ENCODE measurements around the gene PTRHD1. TPM values are rescaled to one million over a fixed set of nuclear protein-coding genes. Genes with fewer than 3 reads are reported as not detected.

The PTRHD1 gene
- total and polyA plus RNA-seq, 8 donors, result 8.2 to 16.0 (median 11.9) TPM

- intact Hi-C loops (cut with DNase I), result loop anchor here in 1 of 3 donors (10.0 kb wide), 1 partner anchor 303 kb away; no protein-coding TSS in a partner anchor
- no peaks in the 10 kb centered on the region for H3K27me3 ChIP-seq
- no peaks in the 10 kb centered on the region for H3K4me1 ChIP-seq
- H3K36me3 ChIP-seq, result no peaks in the 10 kb centered on the region
- FAIRE-seq (no peak), DNase-seq (peak; percentile 33 to 87 (median 68)), ATAC-seq (peak; percentile 73 to 87 (median 78))
- H3K4me3 ChIP-seq, result no peak overlapping the region
- H3K9me3 ChIP-seq, result no peaks in the 10 kb centered on the region
- no peak for TF ChIP-seq CTCF (IDR thresholded peaks at IDR 0.05)
- no peak overlapping the region for H3K27ac ChIP-seq
- WGBS, 2 donors, result 14 to 19% methylated on average over 14 of the region's 14 CpGs
Measured at GRCh38 chr2:24832073-24832461, 38.9 kb upstream of the PTRHD1 start.

DNA sequence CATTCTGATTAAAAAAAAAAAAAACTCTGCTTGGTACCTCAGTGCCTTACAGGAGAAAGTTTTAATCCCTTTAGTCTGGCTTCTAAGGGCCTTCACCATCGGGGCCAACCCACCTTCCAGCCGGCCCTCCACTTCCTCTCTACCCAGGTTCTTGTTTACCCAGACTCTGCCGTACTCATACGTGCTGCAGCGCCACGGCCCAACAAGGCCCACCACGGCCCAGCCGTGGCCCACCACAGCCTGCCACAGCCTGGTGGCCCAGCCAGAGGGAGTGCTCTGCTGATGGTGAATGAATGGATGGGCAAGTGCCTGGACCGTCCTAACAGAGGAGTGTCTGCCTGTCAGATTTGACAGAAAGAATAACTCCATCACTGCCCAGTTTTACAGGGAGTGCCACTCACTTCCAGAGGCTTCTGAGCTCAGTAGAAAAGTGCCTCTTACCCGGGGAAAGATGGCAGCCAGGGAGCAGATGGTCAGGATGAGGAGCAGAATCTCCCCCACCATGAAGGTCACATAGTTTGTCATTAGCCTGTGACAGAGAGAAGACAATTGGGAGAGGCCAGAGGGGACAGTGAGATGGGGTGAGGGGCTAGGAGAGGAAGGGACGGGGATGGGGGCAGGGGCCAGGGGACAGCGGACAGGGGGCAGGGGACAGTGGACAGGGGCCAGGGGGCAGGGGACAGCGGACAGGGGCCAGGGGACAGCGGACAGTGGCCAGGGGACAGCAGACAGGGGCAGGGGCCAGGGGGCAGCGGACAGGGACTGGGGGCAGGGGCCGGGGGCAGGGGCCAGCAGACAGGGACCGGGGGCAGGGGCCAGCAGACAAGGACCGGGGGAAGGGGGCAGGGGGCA is 38.3 kb upstream of the PTRHD1 start:
- Histone ChIP-seq H3K36me3 (no peaks in the 10 kb centered on the region), H3K4me1 (no peaks in the 10 kb centered on the region), H3K9me3 (no peaks in the 10 kb centered on the region), H3K27me3 (no peaks in the 10 kb centered on the region), H3K4me3 (no peak overlapping the region), H3K27ac (no peak overlapping the region)
- no peak for TF ChIP-seq CTCF (IDR thresholded peaks at IDR 0.05)
- no peak for FAIRE-seq
- ATAC-seq, result no peak
- intact Hi-C loops (cut with DNase I), result loop anchor here in 1 of 3 donors (10.0 kb wide), 1 partner anchor 303 kb away; no protein-coding TSS in a partner anchor
- no peak for DNase-seq
- 84 to 93% methylated on average over 15 to 18 of the region's 18 CpGs for WGBS, 2 donors

DNA sequence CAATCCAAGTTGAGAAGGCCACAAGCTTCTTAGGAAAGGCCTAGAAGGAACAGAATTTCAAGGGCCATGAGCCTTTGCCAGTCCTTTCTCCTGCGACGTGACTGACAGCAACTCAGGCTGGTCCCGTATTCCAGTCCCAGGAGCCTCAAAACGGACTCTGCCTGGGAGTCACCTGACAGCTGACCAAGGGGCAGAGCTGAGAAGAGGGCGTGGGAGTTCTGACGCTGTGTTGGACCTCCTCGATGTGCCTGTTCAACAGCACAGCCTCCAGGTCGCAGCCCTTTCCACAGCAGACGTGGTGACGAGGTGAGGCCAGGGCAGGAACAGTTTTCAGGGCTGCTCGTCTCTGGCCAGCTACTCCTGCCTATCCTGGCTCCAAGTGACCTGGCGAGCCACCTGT is 37.6 kb upstream of the PTRHD1 start:
- H3K27me3 ChIP-seq, result no peaks in the 10 kb centered on the region
- no peaks in the 10 kb centered on the region for H3K9me3 ChIP-seq
- H3K4me1 ChIP-seq, result no peaks in the 10 kb centered on the region
- H3K4me3 ChIP-seq, result no peak overlapping the region
- DNase-seq, result no peak
- TF ChIP-seq CTCF (IDR thresholded peaks at IDR 0.05), result no peak
- no peak for ATAC-seq
- FAIRE-seq, result no peak
- intact Hi-C loops (cut with DNase I), result loop anchor here in 1 of 3 donors (10.0 kb wide), 1 partner anchor 304 kb away; no protein-coding TSS in a partner anchor
- no peaks in the 10 kb centered on the region for H3K36me3 ChIP-seq
- 89 to 93% methylated on average over 12 of the region's 12 CpGs for WGBS, 2 donors
- H3K27ac ChIP-seq, result no peak overlapping the region

DNA sequence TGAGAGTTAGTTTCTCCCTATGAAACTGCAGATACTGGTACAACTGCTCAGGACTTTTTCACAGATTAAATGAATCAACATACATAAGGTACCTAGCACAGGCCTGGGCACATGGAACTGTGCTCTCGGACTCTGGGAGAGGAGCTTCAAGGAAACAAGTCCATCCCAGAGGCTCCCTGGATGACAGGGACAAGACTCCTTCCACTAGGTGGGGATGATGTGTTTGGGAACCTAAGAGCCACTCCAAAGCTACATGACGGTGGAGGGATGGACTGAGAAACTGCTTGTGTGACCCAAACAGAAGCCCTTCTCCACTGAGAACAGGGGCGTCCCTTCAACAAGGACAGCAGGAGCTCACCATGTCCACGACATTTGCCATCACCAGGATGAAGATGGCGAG is 37.2 kb upstream of the PTRHD1 start:
- ATAC-seq, result no peak
- no peak for TF ChIP-seq CTCF (IDR thresholded peaks at IDR 0.05)
- DNase-seq, result no peak
- intact Hi-C loops (cut with DNase I), result loop anchor here in 1 of 3 donors (10.0 kb wide), 1 partner anchor 304 kb away; no protein-coding TSS in a partner anchor
- FAIRE-seq, result no peak
- Histone ChIP-seq H3K27me3 (no peaks in the 10 kb centered on the region), H3K36me3 (no peaks in the 10 kb centered on the region), H3K9me3 (no peaks in the 10 kb centered on the region), H3K4me3 (no peak overlapping the region), H3K27ac (no peak overlapping the region), H3K4me1 (no peaks in the 10 kb centered on the region)
- WGBS, 2 donors, result 89 to 92% methylated on average over 5 of the region's 5 CpGs

Data from pancreas (tissue), 10 donors.